NCI-H446 (cell line): ENCODE results near the gene TEAD1.

Source experiments
- DNase-seq, 2 experiments: peaks; one replicate each; lab custom pipeline; 2025; lab: John Stamatoyannopoulos, UW

The TEAD1 gene

GRCh38 chr11:12707500-12707880 lies 33.3 kb downstream of the TEAD1 start:
- DNase-seq: no peak

- no peak for DNase-seq
These were observed 37.3 kb downstream of the TEAD1 start for GRCh38 chr11:12711496-12711895.

- no peak for DNase-seq
These were observed 37.9 kb downstream of the TEAD1 start for GRCh38 chr11:12712132-12712531.

- DNase-seq: no peak
These were observed 40.9 kb downstream of the TEAD1 start for GRCh38 chr11:12715131-12715530.

- DNase-seq: no peak
These were observed 41.7 kb downstream of the TEAD1 start for GRCh38 chr11:12715941-12716340.

GRCh38 chr11:12716816-12717215 lies 42.6 kb downstream of the TEAD1 start:
- DNase-seq: no peak

GRCh38 chr11:12717851-12718291 lies 43.6 kb downstream of the TEAD1 start:
- DNase-seq: no peak

GRCh38 chr11:12719221-12719620 lies 45.0 kb downstream of the TEAD1 start:
- DNase-seq: no peak

GRCh38 chr11:12721816-12722604 lies 47.8 kb downstream of the TEAD1 start:
- no peak for DNase-seq

- no peak for DNase-seq
These were observed 49.4 kb downstream of the TEAD1 start for GRCh38 chr11:12723421-12724300.

- peak; percentile 77 to 84 for DNase-seq
These were observed 50.3 kb downstream of the TEAD1 start for GRCh38 chr11:12724301-12725054.

GRCh38 chr11:12725055-12725862 lies 51.0 kb downstream of the TEAD1 start:
- DNase-seq: no peak

- no peak for DNase-seq
These were observed 51.9 kb downstream of the TEAD1 start for GRCh38 chr11:12725863-12726682.

GRCh38 chr11:12727563-12728211 lies 53.5 kb downstream of the TEAD1 start:
- DNase-seq: no peak

- DNase-seq: no peak
These were observed 54.2 kb downstream of the TEAD1 start for GRCh38 chr11:12728417-12728816.

- DNase-seq: no peak
These were observed 55.7 kb downstream of the TEAD1 start for GRCh38 chr11:12729941-12730340.

- no peak for DNase-seq
These were observed 57.7 kb downstream of the TEAD1 start for GRCh38 chr11:12731841-12732336.

- no peak for DNase-seq
These were observed 58.9 kb downstream of the TEAD1 start for GRCh38 chr11:12733091-12733490.

- no peak for DNase-seq
These were observed 60.4 kb downstream of the TEAD1 start for GRCh38 chr11:12734625-12735024.

- DNase-seq: no peak
These were observed 61.0 kb downstream of the TEAD1 start for GRCh38 chr11:12735262-12735661.
